Endothelial cell (in vitro differentiated cells): ENCODE data around the gene SUPT6H. TPM values are rescaled to one million over a fixed set of nuclear protein-coding genes. Genes with fewer than 3 reads are reported as not detected.

Source experiments
- DNase-seq: peaks from one replicate; pipeline ENCODE4 v3.0.0; 2021; ENCODE audit warnings: low spot score
- H3K27ac Mint-ChIP-seq: one replicate; pipeline ENCODE4 v1.8.0; 2021; ENCODE audit warnings: mixed read lengths, inconsistent platforms; ENCODE audit not compliant: unreplicated experiment
- H3K27me3 Mint-ChIP-seq: one replicate; pipeline ENCODE4 v1.8.0; 2021; ENCODE audit warnings: mild to moderate bottlenecking, moderate library complexity, mixed read lengths, inconsistent platforms; ENCODE audit not compliant: unreplicated experiment
- H3K36me3 Mint-ChIP-seq: one replicate; pipeline ENCODE4 v1.8.0; 2021; ENCODE audit warnings: mild to moderate bottlenecking, low read depth, mixed read lengths, inconsistent platforms; ENCODE audit not compliant: unreplicated experiment
- H3K4me1 Mint-ChIP-seq: one replicate; pipeline ENCODE4 v1.8.0; 2021; ENCODE audit warnings: mild to moderate bottlenecking, mixed read lengths, inconsistent platforms; ENCODE audit not compliant: unreplicated experiment
- H3K4me3 Mint-ChIP-seq: one replicate; pipeline ENCODE4 v1.8.0; 2021; ENCODE audit warnings: mild to moderate bottlenecking, mixed read lengths, inconsistent platforms; ENCODE audit not compliant: unreplicated experiment
- H3K9me3 Mint-ChIP-seq: one replicate; pipeline ENCODE4 v1.8.0; 2021; ENCODE audit warnings: mixed read lengths, inconsistent platforms; ENCODE audit not compliant: unreplicated experiment
- total RNA-seq: library from RNA; stranded (reverse); fragmentation: NEBNext Ultra II Directional; extraction: Animal tissue kit (Norgen Biotek cat#: 25700); gene quantifications from one replicate; pipeline ENCODE4 v1.2.1, GENCODE V29; 2021; ENCODE audit not compliant: unreplicated experiment
- TF ChIP-seq, protein P1 (sequence below): fragments of 200-600 bp; sonication (generic); IDR thresholded peaks from one replicate; pipeline ENCODE4 v1.5.0; 2021; ENCODE audit warnings: antibody characterized with exemption; ENCODE audit not compliant: unreplicated experiment

SUPT6H gene
- total RNA-seq, 1 donor from 2014 or later, result 87.4 TPM

DNA sequence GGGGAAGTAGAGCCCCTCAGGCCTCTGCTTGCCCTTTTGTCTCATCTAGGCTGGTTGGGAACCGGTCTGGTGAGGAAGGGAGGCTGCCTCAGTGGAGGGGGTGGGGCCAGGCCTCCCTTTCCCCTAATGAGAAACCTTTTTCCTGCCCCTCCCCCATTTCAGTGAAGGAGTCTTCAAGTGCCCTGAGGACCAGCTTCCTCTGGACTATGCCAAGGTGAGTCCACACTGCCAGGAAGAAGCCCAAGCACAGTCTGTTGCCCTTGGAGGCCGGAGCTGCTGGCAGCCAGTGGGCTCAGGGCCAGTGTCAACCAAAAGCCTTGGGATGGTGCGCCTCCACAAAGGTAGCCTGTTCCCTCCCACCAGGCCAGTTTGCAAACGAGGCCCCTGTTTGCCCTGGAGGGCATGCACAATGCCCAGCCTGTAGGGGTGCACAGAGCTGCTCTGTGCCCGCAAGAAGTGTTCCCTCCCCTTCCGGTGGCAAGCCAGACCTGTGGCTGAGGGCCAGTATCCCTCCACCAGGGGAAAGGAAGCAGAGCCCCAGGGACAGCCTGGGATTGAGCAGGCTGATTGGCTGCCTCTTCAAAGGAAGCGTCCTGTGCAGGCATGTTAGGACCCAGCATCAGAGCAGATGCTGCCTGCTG lies 85.2 kb downstream of the SUPT6H start:
- DNase-seq, result no peak

DNA sequence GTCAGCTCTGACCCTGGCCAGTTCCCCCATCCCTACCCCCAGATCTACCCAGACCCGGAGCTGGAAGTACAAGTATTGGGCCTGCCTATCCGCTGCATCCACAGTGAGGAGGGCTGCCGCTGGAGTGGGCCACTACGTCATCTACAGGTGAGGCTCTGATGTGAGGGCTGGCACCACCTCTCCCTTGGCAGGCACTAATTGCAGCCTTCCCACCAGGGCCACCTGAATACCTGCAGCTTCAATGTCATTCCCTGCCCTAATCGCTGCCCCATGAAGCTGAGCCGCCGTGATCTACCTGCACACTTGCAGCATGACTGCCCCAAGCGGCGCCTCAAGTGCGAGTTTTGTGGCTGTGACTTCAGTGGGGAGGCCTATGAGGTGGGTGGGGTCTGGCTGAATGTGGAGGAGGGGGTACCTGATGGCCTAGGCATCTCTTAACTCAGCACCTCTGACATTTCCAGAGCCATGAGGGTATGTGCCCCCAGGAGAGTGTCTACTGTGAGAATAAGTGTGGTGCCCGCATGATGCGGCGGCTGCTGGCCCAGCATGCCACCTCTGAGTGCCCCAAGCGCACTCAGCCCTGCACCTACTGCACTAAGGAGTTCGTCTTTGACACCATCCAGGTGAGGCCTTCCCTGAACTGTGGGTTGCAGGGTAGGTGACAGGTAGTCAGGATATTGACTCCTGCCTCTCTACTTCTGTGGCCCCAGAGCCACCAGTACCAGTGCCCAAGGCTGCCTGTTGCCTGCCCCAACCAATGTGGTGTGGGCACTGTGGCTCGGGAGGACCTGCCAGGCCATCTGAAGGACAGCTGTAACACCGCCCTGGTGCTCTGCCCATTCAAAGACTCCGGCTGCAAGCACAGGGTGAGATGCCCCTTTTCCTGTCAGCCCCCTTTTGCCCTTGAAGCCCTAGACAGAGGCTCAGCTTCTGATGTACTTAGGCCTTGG lies 86.1 kb downstream of the SUPT6H start:
- no peak for DNase-seq
- Mint-ChIP-seq H3K27ac (no peak overlapping the region), H3K4me1 (peaks cover 38% of the 10 kb centered on the region), H3K9me3 (no peaks in the 10 kb centered on the region), H3K4me3 (peak overlapping the region; percentile 59), H3K36me3 (peaks cover 12% of the 10 kb centered on the region), H3K27me3 (peaks cover 11% of the 10 kb centered on the region)
- TF ChIP-seq, protein P1, sequence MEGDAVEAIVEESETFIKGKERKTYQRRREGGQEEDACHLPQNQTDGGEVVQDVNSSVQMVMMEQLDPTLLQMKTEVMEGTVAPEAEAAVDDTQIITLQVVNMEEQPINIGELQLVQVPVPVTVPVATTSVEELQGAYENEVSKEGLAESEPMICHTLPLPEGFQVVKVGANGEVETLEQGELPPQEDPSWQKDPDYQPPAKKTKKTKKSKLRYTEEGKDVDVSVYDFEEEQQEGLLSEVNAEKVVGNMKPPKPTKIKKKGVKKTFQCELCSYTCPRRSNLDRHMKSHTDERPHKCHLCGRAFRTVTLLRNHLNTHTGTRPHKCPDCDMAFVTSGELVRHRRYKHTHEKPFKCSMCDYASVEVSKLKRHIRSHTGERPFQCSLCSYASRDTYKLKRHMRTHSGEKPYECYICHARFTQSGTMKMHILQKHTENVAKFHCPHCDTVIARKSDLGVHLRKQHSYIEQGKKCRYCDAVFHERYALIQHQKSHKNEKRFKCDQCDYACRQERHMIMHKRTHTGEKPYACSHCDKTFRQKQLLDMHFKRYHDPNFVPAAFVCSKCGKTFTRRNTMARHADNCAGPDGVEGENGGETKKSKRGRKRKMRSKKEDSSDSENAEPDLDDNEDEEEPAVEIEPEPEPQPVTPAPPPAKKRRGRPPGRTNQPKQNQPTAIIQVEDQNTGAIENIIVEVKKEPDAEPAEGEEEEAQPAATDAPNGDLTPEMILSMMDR, result no peak

More for the DNA sequence above, 85.2 kb downstream of the SUPT6H start:
- Mint-ChIP-seq H3K27ac (peak overlapping the region; percentile 52), H3K36me3 (peaks cover 8% of the 10 kb centered on the region), H3K27me3 (peaks cover 12% of the 10 kb centered on the region), H3K4me3 (no peak overlapping the region), H3K4me1 (peaks cover 35% of the 10 kb centered on the region), H3K9me3 (no peaks in the 10 kb centered on the region)
- TF ChIP-seq, protein P1, result no peak

- H3K27me3 Mint-ChIP-seq, result peaks cover 9% of the 10 kb centered on the region
- no peak for DNase-seq
- peak overlapping the region; percentile 37 for H3K4me3 Mint-ChIP-seq
- TF ChIP-seq, protein P1, result no peak
- peaks cover 12% of the 10 kb centered on the region for H3K36me3 Mint-ChIP-seq
- H3K4me1 Mint-ChIP-seq, result peaks cover 37% of the 10 kb centered on the region
- no peak overlapping the region for H3K27ac Mint-ChIP-seq
- no peaks in the 10 kb centered on the region for H3K9me3 Mint-ChIP-seq
These were observed 87.0 kb downstream of the SUPT6H start for GRCh38 chr17:28748852-28749515.

DNA sequence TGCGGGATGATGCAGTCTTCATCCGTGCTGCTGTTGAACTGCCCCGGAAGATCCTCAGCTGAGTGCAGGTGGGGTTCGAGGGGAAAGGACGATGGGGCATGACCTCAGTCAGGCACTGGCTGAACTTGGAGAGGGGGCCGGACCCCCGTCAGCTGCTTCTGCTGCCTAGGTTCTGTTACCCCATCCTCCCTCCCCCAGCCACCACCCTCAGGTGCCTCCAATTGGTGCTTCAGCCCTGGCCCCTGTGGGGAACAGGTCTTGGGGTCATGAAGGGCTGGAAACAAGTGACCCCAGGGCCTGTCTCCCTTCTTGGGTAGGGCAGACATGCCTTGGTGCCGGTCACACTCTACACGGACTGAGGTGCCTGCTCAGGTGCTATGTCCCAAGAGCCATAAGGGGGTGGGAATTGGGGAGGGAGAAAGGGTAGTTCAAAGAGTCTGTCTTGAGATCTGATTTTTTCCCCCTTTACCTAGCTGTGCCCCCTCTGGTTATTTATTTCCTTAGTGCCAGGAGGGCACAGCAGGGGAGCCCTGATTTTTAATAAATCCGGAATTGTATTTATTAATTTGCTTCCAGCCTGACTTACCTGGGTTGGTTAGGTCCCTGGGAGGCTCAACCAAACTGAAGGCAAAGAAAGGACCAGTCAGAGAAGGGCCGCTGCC lies 87.6 kb downstream of the SUPT6H start:
- H3K27ac Mint-ChIP-seq, result no peak overlapping the region
- H3K4me3 Mint-ChIP-seq, result peak overlapping the region; percentile 37
- TF ChIP-seq, protein P1, result no peak
- peaks cover 37% of the 10 kb centered on the region for H3K4me1 Mint-ChIP-seq
- DNase-seq, result no peak
- H3K9me3 Mint-ChIP-seq, result no peaks in the 10 kb centered on the region
- H3K36me3 Mint-ChIP-seq, result peaks cover 12% of the 10 kb centered on the region
- peaks cover 9% of the 10 kb centered on the region for H3K27me3 Mint-ChIP-seq
